Sigmoid colon (tissue), 7 donors: ENCODE data around the gene INTS11. TPM values are rescaled to one million over a fixed set of nuclear protein-coding genes. Genes with fewer than 3 reads are reported as not detected.

Experiments used
- DNase-seq: peaks from one replicate; pipeline ENCODE4 v3.0.0-alpha.2; 2019
- H3K27ac ChIP-seq, 4 donors: fragments of 200-600 bp; sonication (generic); one replicate each; pipeline ENCODE4 v1.5.1; 2016 to 2019; ENCODE audit warnings: mild to moderate bottlenecking in 1 of 4
- H3K27me3 ChIP-seq, 3 donors: fragments of 200-600 bp; sonication (generic); one replicate each; pipeline ENCODE4 v1.5.1; 2019; ENCODE audit warnings: mild to moderate bottlenecking in 1 of 3
- H3K36me3 ChIP-seq, 4 donors: fragments of 200-600 bp; sonication (generic); one replicate each; pipeline ENCODE4 v1.5.1; 2016 to 2019
- H3K4me1 ChIP-seq, 4 donors: fragments of 200-600 bp; sonication (generic); one replicate each; pipeline ENCODE4 v1.5.1; 2017 to 2019
- H3K4me3 ChIP-seq, 4 donors: fragments of 200-600 bp; sonication (generic); one replicate each; pipeline ENCODE4 v1.5.1; 2017 to 2019; ENCODE audit warnings: mild to moderate bottlenecking in 2 of 4, moderate library complexity in 1 of 4
- H3K9me3 ChIP-seq, 4 donors: fragments of 200-600 bp in 3 of 4; sonication (generic) in 3 of 4; one replicate each; pipeline versions ENCODE4 v1.5.1 to v1.6.1; 2013 to 2019
- CTCF ChIP-seq, 4 experiments: fragments of 450-650 bp in 3 of 4; fragments of 200-600 bp in 1 of 4; IDR thresholded peaks; one replicate each; pipeline ENCODE4 v1.5.1; 2016 to 2019; ENCODE audit warnings: antibody characterized with exemption in 4 of 4, mild to moderate bottlenecking in 3 of 4, moderate library complexity in 2 of 4
- EP300 ChIP-seq, 4 donors: sonication (generic); formaldehyde crosslinking; IDR thresholded peaks; one replicate each; pipeline ENCODE4 v1.6.1; 2017; ENCODE audit warnings: antibody characterized with exemption in 4 of 4
- POLR2A ChIP-seq, 2 donors: fragments of 450-650 bp; IDR thresholded peaks; one replicate each; pipeline ENCODE4 v1.6.1; 2016; ENCODE audit warnings: antibody characterized with exemption in 2 of 2, mild to moderate bottlenecking in 2 of 2, moderate library complexity in 2 of 2
- POLR2AphosphoS5 ChIP-seq, 4 donors: sonication (generic); formaldehyde crosslinking; IDR thresholded peaks; one replicate each; pipeline ENCODE4 v1.6.1; 2017; ENCODE audit warnings: antibody characterized with exemption in 4 of 4
- WGBS, 2 donors: extraction: QIAGEN DNeasy Blood & Tissue Kit; methylation state at CpG; one replicate each; pipeline ENCODE4 v1.1.7; 2013; 5-methylcytosine and 5-hydroxymethylcytosine counted together
- intact Hi-C: fragments of 100-400 bp; cut with DNase I; formaldehyde crosslinking; loops from one replicate; pipeline ENCODE4 v1.15.1; 2023
- polyA plus RNA-seq, 3 donors: library from polyadenylated mRNA; stranded (reverse); fragments of 200-250 nt; gene quantifications; one replicate each; pipeline ENCODE4 v1.2.3, GENCODE V29; 2013
- total RNA-seq, 4 donors: library from RNA; depleted of rRNA; stranded (reverse); fragments of >200 nt; gene quantifications; one replicate each; pipeline ENCODE4 v1.1.0, GENCODE V29; 2016
- donor health status: healthy with polysubstance abuse.
- donor health status: Bipolar disorder and iron deficiency.
- donor health status: healthy.

INTS11 gene
- total and polyA plus RNA-seq, 7 donors = 58.3 to 135 (median 87.1) TPM

DNA sequence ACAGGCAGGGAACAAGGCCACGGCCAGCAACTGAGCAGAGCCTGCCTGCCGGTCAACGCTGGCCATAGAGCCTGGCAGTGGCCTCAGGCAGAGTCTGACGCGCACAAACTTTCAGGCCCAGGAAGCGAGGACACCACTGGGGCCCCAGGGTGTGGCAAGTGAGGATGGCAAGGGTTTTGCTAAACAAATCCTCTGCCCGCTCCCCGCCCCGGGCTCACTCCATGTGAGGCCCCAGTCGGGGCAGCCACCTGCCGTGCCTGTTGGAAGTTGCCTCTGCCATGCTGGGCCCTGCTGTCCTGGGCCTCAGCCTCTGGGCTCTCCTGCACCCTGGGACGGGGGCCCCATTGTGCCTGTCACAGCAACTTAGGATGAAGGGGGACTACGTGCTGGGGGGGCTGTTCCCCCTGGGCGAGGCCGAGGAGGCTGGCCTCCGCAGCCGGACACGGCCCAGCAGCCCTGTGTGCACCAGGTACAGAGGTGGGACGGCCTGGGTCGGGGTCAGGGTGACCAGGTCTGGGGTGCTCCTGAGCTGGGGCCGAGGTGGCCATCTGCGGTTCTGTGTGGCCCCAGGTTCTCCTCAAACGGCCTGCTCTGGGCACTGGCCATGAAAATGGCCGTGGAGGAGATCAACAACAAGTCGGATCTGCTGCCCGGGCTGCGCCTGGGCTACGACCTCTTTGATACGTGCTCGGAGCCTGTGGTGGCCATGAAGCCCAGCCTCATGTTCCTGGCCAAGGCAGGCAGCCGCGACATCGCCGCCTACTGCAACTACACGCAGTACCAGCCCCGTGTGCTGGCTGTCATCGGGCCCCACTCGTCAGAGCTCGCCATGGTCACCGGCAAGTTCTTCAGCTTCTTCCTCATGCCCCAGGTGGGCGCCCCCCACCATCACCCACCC is 6.9 kb upstream of the INTS11 start, which contains the start of gene TAS1R3:
Gene TAS1R3, plus strand, starts transcription at position 213 of the 898 bp plus-strand sequence. Its CDS starts 66 bp downstream, at position 279.
- H3K36me3 ChIP-seq = peaks cover 0 to 31% (median 13%) of the 10 kb centered on the region in 4 donors
- no peak within 1 kb of the TSS for H3K27ac ChIP-seq
- TF ChIP-seq POLR2AphosphoS5 (IDR thresholded peaks at IDR 0.05) = peak in 1 of 4 donors; percentile 6
- TF ChIP-seq POLR2A (IDR thresholded peaks at IDR 0.05) = no peak
- no peak for DNase-seq
- intact Hi-C loops = no loop called here
- 44 to 73% methylated on average over 41 of the region's 41 CpGs for WGBS, 2 donors
- no peak within 1 kb of the TSS for H3K4me3 ChIP-seq
- H3K4me1 ChIP-seq = peaks cover 0 to 10% (median 8%) of the 10 kb centered on the region in 4 donors
- H3K27me3 ChIP-seq = no peaks in the 10 kb centered on the region
- H3K9me3 ChIP-seq = no peaks in the 10 kb centered on the region

DNA sequence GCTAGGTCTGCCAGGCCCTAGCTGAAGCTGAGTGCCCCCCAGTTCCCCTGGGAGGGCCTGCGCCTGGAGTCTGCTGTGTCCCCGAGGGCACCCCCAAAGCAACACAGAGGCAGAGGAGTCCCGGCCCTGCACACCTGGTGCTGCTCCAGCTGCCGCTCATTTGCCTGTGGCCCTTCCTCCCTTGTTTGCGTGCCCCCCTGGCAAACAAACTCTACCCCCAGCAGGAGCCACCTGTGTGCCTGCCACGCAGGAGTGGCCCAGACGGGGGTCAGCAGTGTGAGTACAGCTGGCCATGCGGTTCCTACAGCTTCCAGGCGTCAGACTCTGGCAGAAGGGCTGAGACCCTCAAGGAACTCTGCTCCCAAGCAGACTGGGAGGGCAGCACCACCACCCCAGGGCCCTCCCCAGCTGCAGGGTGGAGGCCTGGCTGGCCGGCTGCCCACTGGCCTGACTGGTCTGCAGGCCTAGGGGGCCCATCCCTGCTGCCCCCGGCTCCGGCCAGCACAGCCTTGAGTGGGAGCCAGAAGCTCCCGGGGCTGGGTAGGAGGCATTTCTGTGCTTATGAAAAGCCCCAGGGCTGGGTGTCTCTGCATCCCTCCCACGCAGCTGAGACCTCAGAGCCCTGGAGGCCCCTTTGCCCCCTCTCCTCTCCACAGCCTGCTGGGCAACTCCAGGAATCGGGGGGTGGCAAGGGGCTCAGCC is 6.1 kb upstream of the INTS11 start:
- no peak for DNase-seq

DNA sequence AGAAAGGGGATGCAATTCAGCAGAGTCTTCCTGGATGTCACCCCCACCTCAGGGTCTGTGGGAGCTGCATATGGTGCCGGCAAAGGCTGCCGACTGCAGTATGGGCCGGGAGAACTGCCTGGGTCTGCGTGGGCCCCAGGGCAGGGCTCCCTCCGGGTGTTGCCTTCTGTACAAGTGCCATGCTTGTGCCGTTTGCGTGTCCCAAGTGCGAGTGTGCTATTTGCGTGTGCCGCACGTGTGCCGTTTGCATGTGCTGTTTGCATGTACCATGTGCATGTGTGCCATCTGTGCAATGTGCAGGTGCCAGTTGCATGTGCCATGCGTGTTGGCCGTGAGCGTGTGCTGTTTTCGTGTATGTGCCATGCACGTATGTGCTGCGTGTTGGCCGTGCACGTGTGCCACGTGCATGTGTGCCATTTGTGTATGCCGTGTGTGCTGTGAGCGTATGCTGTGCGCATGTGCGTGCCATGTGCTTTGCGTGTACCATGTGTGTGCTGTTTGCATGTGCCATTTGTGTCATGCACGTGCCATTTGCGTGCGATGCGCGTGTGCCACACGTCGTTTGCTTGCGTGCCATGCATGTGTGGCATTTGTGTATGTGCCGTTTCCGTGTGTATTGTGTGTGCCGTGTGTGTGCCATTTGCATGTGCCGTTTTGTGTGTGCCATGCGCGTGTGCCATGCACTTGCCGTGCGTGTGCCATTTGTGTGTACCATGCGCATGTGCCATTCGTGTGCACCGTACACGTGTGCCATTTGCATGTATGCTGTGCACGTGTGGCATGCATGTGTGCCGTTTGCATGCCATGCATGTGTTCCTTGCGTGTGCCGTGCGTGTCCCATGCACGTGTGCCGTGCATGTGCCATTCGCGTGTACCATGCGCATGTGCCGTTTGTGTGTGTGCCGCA is 5.1 kb upstream of the INTS11 start:
- H3K27ac ChIP-seq = no peak overlapping the region
- peaks cover 0 to 24% (median 13%) of the 10 kb centered on the region in 4 donors for H3K36me3 ChIP-seq
- TF ChIP-seq POLR2AphosphoS5 (IDR thresholded peaks at IDR 0.05) = peak in 1 of 4 donors; percentile 7
- no peak for TF ChIP-seq POLR2A (IDR thresholded peaks at IDR 0.05)
- peaks cover 0 to 25% (median 20%) of the 10 kb centered on the region in 4 donors for H3K4me1 ChIP-seq
- H3K9me3 ChIP-seq = no peaks in the 10 kb centered on the region
- H3K27me3 ChIP-seq = no peaks in the 10 kb centered on the region
- H3K4me3 ChIP-seq = no peak overlapping the region
- WGBS, 2 donors = 88 to 94% methylated on average over 58 of the region's 58 CpGs
- DNase-seq = no peak
- intact Hi-C loops = no loop called here

More for the DNA sequence above, 6.1 kb upstream of the INTS11 start:
- Histone ChIP-seq H3K27me3 (no peaks in the 10 kb centered on the region), H3K27ac (no peak overlapping the region), H3K4me1 (peaks cover 0 to 18% (median 14%) of the 10 kb centered on the region in 4 donors), H3K4me3 (no peak overlapping the region), H3K9me3 (no peaks in the 10 kb centered on the region), H3K36me3 (peaks cover 0 to 24% (median 13%) of the 10 kb centered on the region in 4 donors)
- WGBS, 2 donors = 29 to 61% methylated on average over 15 of the region's 15 CpGs
- intact Hi-C loops = no loop called here
- no peak for TF ChIP-seq CTCF (IDR thresholded peaks at IDR 0.05)
- TF ChIP-seq POLR2AphosphoS5 (IDR thresholded peaks at IDR 0.05) = no peak
- no peak for TF ChIP-seq POLR2A (IDR thresholded peaks at IDR 0.05)
- no peak for TF ChIP-seq EP300 (IDR thresholded peaks at IDR 0.05)

DNA sequence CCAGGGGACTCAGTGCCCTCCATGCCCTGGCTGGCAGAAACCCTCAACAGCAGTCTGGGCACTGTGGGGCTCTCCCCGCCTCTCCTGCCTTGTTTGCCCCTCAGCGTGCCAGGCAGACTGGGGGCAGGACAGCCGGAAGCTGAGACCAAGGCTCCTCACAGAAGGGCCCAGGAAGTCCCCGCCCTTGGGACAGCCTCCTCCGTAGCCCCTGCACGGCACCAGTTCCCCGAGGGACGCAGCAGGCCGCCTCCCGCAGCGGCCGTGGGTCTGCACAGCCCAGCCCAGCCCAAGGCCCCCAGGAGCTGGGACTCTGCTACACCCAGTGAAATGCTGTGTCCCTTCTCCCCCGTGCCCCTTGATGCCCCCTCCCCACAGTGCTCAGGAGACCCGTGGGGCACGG is 3.8 kb upstream of the INTS11 start:
- intact Hi-C loops = no loop called here
- H3K27ac ChIP-seq = no peak overlapping the region
- 85 to 87% methylated on average over 15 of the region's 15 CpGs for WGBS, 2 donors
- H3K9me3 ChIP-seq = no peaks in the 10 kb centered on the region
- H3K36me3 ChIP-seq = peaks cover 0 to 24% (median 13%) of the 10 kb centered on the region in 4 donors
- H3K4me3 ChIP-seq = no peak overlapping the region
- no peaks in the 10 kb centered on the region for H3K27me3 ChIP-seq
- DNase-seq = no peak
- TF ChIP-seq EP300 (IDR thresholded peaks at IDR 0.05) (no peak), CTCF (IDR thresholded peaks at IDR 0.05) (no peak), POLR2A (IDR thresholded peaks at IDR 0.05) (no peak), POLR2AphosphoS5 (IDR thresholded peaks at IDR 0.05) (no peak)
- H3K4me1 ChIP-seq = peaks cover 0 to 33% (median 24%) of the 10 kb centered on the region in 4 donors

- H3K27ac ChIP-seq = no peak overlapping the region
- no peak overlapping the region for H3K4me3 ChIP-seq
- no peaks in the 10 kb centered on the region for H3K9me3 ChIP-seq
- intact Hi-C loops = no loop called here
- DNase-seq = no peak
- peaks cover 0 to 24% (median 13%) of the 10 kb centered on the region in 4 donors for H3K36me3 ChIP-seq
- 92 to 93% methylated on average over 40 of the region's 40 CpGs for WGBS, 2 donors
- TF ChIP-seq EP300 (IDR thresholded peaks at IDR 0.05) (no peak), POLR2A (IDR thresholded peaks at IDR 0.05) (no peak), POLR2AphosphoS5 (IDR thresholded peaks at IDR 0.05) (no peak), CTCF (IDR thresholded peaks at IDR 0.05) (no peak)
- no peaks in the 10 kb centered on the region for H3K27me3 ChIP-seq
- peaks cover 3 to 41% (median 34%) of the 10 kb centered on the region in 4 donors for H3K4me1 ChIP-seq
Observed at GRCh38 chr1:1327291-1327690, 2.8 kb upstream of the INTS11 start.
